ENCODE results near the gene KIF6.

GRCh38 chr6:39540454-39540853 lies 184.8 kb downstream of the KIF6 start:
- TF ChIP-seq CTCF (IDR thresholded peaks at IDR 0.05) = no peak
- TF ChIP-seq POLR2A (IDR thresholded peaks at IDR 0.05) = no peak
